NCI-H1417 treated with DMSO at 0.1 percent for 48 hours (cell line): Measurements from ENCODE around the gene ZFYVE1.
"Not testable (repeated sequence)": the region's sequence is repeated elsewhere in the genome, so short reads cannot be mapped to it uniquely, and the experiment has no call there.

Experiments
- DNase-seq: peaks from one replicate; lab custom pipeline; 2025; lab: John Stamatoyannopoulos, UW

The ZFYVE1 gene

DNA sequence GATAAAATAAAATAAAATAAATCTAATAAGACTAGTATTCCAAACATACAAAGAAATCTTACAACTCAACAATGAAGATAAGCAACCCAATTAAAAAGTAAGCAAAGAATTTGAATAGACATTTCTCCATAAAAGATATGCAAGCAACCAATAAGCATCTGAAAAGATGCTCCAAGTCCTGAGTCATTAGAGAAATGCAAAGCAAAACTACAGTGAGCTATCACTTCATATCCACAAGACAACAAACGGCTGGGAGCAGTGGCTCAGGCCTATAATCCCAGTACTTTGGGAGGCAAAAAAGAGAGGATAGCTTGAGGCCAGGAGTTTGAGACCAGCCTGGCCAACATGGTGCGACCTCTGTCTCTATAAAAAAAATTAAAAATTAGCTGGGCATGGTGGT is 26.8 kb downstream of the ZFYVE1 start:
- DNase-seq: no peak

DNA sequence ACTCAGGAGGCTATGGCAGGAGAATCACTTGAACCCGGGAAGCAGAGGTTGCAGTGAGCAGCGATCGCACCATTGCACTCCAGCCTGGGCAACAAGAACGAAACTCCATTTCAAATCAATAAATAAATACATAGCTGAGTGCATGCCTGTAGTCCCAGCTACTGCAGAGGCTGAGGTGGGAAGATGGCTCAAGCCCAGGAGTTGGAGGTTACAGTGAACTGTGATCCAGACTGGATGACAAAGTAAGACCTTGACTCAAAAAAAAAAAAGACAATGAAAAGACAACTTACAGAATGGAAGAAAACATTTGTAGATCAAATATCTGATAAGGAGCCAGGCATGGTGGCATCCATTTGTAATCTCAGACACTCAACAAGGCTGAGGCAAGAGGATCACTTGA is 27.6 kb downstream of the ZFYVE1 start:
- DNase-seq: no peak

DNA sequence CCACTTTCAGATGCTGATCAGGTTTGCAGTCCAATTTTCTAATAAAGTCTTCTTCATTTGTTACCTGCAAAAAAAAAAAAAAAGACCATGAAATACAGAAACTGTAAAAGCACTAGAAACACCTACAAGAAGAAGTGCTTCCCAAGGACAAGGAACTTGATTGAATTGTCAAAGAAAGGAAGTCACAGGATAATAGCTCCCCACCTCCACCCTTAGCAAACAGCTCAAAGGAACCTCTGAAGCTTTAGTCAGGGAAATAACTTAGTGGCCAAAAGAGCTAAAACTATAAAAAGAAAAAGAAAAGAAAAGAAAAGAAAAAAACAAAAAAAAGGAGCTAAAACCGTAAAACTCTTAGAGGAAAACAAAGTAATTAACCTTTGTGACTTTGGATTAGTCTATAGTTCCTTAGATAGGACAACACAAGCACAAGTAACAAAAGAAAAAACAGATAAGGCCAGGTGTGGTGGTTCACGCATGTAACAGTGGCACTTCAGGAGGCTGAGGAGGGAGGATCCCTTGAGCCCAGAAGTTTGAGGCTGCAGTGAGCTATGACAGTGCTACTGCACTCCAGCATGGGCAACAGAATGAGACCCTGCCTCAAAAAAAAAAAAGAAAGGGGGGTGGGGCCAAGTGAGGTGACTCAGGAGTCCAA is 28.5 kb downstream of the ZFYVE1 start:
- DNase-seq: no peak

DNA sequence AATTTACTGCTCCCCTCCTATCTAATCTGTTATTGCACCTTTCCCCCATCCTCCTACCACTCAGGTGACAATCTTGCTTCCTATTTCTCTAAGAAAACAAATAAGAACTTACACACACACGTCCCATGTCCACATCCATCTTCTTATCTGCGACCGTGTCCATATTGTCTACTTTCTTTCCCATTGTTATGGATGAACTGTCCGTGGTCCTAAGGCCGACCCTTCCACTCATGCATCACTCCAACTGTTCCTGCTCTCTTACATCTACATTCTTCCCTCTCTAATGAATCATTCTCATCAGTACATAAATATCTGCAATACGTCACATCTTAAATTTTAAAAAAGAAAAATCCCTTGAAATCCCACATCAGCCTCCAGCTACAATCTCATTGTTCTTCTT is 30.0 kb downstream of the ZFYVE1 start:
- DNase-seq: no peak

DNA sequence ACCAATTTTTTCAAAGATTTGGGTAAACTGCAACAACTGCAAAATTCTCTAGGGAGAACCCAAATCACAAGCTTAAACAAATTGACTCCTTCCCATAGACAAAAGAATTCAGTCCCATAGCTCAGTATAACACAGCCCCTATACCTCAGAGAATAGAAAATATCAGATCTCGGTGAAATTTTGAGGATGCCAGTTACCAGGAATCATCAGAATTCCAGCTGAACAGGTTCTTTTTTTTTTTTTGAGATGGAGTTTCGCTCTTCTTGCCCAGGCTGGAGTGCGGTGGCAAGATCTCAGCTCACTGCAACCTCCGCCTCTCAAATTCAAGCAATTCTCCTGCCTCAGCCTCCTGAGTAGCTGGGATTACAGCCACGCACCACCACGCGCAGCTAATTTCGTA is 36.7 kb downstream of the ZFYVE1 start:
- DNase-seq: no peak

DNA sequence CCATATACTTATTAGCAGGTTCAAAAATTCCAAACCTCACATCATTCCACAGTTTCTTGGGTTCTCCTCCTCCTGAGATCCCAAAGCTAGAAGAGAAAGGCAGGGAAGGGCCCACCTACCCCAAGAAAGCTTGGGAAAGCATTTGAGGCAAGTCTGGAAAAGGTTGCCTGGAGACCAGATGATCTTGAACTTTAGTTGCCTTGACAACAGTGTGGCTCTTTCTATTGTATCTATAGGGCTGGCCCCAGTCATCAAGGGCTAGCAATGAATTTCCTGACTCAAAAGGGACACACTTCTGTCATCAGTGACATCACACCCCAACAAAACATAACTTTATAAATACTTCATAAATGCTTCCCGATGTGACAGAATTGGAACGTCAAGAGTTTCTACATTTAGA is 40.0 kb downstream of the ZFYVE1 start:
- no peak for DNase-seq

DNA sequence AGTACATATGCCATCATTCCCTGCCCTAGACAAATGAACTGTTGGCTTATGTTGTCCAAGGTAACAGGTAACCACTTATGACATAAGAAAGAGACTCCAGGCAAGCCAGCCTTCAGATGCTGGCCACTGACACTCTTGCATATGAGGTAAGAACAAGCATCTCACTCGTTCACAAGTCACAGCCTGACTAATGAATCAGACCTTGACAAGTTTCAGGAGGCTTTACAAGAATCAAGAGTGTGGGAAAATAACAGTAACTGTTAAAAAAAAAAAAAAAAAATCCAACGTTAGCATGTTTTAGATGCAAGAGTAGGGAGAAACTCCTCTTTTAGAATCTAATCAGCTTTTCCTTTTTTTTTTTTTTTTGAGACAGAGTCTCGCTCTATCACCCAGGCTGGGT is 40.7 kb downstream of the ZFYVE1 start:
- no peak for DNase-seq

DNA sequence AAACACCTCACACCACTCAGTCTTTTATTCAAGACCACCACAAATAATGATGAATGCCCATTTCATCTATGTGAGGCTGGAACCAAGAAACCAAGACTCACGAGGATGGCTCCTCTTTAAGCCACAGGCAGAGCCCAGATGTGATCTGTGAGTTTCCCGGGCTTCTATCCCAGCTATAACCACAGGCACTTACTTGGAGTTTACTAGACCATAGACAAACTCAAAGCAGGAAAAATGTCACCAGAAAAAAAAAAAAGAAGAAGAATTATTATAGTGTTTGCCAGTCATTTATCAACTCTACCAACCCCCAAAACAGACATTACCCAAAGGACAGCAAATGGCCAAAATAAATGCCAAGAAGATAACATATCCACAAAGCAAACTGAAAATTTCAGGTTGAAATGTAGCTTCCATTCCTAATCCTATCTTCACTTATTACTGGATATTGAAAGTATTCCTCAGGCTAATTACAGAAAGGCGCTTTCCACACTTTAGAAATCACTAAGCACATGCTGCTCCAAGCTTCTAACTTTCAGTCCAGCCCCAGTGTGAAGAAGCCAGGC is 44.7 kb downstream of the ZFYVE1 start:
- no peak for DNase-seq

DNA sequence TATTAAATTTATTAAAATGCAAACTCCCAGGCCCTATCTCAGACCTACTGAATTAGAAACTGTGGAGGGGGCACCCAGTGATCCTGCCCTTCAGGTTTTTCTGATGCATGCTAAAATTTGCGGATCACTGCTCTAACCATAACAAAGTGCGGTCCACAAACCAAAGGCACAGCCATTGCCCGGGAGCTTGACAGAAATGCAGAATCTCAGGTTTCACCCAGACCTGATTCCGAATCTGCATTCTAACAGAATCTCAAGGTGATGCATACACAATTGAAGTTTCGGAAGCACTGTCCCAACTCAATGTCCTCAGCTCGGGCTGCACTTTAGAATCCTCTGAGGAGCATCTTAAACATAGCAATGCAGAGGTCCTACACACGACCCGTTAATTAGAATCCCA is 46.0 kb downstream of the ZFYVE1 start:
- no peak for DNase-seq

DNA sequence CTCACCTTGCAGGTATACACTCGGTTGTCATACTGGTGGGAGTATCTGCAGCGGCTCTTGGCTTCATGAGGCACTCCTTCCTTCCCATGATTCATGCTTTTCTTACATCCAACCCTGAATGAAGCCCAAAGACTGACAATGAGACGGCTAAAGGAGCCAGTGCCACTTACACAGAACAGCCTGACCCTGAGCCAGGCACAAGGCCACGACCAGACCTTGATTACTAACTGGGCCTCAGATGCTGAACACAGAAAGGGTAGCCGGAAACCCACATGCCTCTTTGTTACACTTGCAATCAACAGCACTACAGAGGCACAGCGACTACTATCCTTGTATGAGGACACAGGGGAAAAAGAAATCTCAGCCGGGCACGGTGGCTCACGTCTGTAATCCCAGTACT is 48.0 kb downstream of the ZFYVE1 start:
- no peak for DNase-seq

DNA sequence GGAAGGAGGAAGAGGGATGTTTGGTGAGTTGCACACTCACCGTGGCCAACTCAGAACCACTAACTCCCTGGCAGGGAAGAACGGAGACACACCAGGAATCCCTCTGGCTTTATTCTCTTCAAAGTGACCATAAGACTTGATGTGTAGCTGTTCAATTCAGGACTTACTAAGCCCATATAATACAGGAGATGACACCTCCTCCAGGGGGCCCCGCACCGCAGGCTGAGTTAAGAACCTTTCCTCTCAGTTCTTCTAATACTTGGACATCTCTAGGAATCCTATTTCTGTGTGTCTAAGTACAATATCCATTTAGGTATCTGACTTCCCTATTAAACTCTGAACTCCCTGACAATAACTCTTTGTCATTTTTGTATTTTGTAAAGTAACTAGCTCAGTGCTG is 51.1 kb downstream of the ZFYVE1 start:
- no peak for DNase-seq

DNA sequence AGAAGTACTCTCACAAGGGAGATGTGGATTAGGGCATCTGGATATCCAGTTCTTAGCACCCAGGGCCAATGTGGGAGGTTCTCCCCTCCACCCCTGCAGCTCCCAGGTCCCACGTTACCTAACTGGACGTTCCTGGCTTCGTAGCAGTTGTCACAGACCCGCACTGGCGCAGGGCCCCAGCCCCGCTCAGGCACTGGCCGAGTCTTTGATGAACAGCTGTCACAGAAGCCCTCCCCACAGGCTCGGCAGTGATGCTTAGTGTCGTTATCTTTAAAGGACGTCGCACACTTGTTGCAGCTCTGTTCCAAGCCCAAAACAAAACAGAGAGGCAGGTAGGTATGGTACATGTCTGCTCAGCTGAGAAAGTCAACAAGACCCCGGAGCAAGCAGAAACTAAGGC is 52.2 kb downstream of the ZFYVE1 start:
- no peak for DNase-seq

DNA sequence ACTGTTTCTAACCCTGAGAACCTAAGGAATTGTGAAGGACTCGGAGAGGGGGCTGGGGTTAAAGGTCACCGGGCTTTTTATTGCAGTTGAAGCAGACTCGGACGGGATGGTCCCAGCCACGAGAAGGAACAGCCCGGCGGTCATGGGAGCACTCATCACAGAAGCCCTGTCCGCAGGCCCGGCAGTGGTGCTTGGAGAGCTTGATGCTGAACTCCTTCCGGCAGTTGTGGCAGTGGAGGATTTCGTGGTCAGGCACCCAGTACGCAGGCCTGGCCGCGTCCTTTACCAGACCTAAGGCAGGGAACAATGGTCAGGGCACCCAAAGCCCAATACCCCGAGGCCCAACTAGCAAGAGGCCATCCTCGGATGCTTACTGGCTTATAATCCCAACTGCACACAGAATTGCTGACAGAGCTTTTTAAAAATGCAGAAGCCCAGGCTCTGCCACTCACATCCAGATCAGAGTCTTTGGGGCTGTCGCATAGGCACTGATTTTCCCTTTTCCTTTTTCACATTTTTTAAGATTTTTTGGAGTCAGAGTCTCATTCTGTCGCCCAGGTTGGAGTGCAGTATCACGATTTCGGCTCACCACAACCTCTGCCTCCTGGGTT is 56.0 kb downstream of the ZFYVE1 start:
- no peak for DNase-seq

DNA sequence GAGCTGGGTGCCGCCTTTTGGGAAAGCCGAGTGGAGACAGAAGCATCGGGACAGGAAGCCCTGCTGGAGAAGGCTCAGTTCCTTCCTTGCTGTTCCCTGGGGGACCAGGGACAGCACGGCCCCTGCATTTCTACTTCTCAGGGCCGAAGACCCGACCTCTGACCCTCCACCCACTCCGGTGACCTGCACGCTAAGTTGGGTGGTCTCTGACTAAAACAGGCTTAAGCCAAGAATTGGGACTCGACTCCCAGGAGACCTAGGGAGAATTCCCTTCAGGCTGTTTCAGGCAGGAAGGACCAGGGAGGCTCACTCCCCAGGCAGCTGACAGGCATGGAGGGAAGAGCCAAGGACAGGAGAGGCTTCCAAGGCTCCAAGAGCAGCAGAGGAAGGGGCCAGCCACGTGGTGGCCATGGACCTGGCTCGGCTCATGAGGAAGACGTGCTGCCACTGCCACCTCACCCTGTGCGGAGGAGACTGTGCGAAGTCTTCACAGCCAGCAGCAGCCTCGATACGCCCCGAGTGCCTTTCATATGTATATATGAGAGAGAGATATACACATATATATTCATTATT is 56.8 kb downstream of the ZFYVE1 start:
- DNase-seq: no peak

DNA sequence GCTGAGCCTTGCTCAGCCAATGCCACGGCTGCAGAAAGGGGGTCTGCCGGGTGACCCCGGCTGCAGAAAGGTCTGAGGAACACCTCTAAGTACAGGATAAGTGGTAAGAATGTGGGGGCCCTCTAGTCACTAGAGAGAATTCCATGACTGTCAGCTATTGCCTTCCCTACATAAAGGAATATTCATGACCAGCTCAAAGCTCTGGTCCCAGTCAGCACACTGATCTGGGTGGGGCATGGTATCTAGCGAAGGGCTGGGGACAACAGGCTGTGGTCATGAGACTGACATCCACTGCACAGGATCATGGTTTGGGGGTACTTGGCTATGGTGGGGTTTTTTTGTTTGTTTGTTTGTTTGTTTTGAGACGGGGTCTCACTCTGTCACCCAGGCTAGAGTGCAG is 58.6 kb downstream of the ZFYVE1 start:
- DNase-seq: no peak

DNA sequence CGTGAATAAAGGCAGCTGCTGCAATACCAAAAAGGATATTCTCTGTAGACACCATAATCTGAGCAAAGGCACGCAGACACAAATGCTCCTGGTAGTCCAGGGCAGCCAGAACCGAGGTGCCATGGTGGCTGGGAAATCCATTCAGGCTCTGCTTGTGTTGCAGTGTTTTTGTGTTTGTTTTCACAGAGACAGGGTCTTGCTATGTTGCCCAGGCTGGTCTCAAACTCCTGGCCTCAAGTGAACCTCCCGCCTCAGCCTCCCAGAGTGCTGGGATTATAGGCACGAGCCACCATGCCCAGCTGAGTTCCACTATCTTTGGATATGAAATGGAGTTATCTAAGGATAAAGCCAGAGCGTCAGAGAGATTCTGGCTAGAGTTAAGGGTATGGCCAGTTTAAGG is 60.9 kb downstream of the ZFYVE1 start:
- no peak for DNase-seq

DNA sequence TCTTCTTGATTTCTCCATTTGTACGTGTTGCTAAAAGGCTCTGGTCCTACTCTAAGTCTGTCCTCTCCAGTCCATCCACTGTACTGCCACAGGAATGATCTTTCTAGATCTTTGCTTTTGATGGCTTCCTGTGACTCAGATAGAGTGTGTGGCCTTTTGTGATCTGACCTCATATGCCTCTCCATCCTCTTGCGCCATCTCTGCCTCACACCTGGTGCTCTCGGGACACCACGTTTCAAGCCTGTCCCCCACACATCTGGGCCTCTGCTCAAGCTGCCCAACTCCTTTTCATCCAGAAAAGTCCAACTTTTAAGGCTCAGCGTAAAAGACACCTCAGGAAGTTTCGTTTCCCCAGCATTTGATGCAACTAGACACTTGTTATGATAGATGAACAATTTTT is 61.7 kb downstream of the ZFYVE1 start:
- DNase-seq: no peak

DNA sequence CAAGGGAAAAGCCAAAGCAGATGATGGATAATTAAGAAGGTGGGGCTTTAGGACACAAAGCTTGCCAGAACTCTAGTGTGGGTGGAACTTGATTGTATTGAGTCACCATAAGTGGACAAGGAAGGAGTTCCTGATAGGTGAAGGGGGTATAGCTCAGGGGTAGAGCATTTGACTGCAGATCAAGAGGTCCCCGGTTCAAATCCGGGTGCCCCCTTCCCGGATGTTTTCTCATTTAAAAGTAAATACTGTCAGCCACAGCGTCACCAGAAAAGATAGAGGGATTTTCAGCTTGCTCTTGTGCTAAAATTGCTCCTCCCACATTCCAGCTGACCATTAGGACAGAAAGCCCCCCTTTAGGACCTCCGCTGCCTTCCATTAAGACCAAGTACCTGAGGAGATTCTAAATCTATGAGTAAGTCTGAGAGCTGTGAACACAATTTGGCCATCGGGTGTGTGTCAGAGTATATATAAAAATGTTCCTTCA is 64.0 kb downstream of the ZFYVE1 start:
- no peak for DNase-seq

DNA sequence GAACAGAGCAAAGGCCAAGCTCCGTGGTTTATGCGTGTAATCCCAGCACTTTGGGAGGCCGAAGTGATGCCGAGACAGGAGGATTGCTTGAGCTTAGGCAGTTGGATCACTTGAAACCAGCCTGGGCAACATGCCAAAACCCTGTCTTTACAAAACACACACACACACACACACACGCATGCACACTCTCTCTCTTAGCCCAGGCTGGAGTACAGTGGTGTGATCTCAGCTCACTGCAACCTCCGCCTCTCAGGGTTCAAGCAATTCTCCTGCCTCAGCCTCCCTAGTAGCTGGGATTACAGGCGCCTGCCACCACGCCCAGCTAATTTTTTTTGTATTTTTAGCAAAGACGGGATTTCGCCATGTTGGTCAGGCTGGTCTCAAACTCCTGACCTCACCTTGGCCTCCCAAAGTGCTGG is 64.6 kb downstream of the ZFYVE1 start:
- not testable (repeated sequence) for DNase-seq

DNA sequence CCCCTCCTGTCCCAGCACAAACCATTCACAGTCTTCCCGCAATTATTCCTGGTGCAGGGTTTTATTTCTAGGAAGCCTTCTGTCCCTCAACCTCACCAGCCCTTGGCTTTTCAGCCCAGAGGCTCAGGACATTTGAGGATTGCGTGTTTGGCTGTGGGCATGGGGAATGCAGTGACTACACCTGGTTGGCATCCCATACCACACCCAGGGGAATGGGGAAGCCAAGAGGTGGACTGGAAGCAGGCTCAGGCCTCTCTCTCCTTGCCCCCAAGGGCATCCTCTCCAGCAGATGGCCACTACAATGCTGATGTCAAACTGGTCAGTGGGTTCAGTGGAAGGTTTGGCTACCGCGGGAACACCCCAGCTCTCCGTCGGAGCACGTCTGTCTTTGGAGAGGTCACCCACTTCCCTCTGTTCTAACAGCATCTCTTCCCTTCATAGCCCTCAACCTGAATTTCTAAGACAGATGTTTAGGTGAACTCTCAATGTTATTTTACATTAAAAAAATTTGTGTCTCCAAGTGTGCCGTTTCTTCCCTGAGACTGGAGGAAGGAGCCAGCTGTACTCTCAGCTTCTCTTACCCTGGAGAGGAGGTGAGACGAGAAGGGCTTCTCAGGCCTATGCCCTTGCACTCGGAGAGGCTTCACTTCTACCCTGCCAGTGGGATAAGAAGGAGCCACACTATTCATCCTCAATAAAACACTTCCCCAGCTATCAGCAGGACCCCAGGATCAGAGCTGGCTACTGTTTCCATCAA is 65.1 kb downstream of the ZFYVE1 start:
- DNase-seq: no peak

DNA sequence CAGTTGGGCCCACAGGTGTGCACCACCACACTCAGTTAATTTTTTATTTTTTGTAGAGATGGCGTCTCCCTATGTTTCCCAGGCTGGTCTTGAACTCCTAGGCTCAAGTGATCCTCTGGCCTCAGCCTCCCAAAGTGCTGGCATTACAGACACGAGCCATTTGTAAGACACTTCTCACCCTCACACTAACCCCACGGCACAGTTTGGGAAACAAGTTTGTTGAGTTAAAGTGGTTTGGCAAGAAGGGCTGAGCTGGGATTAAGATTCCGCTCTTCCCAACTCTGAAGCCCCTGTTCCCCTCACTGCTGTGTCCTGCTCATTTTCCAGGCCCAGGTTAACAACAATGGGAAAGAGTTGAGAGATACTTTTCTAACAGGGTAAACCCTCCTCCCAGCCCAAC is 65.9 kb downstream of the ZFYVE1 start:
- DNase-seq: not testable (repeated sequence)

DNA sequence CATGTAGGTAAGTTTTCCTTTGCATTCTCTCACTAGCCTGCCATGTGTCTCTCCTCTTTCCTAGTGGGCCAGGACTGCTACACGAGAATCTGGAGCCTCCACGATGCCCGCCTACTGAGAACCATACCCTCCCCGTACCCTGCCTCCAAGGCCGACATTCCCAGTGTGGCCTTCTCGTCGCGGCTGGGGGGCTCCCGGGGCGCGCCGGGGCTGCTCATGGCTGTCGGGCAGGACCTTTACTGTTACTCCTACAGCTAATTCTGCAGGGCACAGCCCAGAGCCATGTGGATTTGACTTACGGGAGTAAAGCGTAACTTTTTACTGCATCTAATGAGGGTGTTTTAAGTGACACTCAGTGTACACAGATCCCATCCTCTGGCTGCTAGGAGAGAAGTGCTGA is 68.4 kb downstream of the ZFYVE1 start:
- no peak for DNase-seq

DNA sequence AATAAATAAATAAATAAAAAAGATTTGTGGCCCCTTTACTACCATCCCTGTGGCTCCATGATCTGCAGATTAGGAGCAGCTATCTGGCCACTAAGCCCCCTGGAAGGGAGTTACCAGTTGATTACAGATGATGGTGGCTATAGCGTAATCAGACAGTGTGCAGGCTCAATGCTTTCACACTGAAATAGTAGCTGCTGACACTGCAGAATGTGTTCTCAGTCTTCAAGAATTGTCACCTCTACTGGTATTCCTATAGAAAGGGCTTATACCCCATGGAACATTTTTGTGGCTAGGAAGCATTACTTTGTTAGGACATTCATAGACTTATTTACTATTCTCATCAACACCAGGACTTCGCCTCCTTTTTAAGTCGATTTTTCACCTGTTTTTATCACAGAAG is 69.7 kb downstream of the ZFYVE1 start:
- DNase-seq: no peak
